Esophagus mucosa (tissue), 1 donor: Measurements from ENCODE around the gene TSC22D1. TPM values are rescaled to one million over a fixed set of nuclear protein-coding genes. Genes with fewer than 3 reads are reported as not detected.
A peak's percentile ranks its signal among the peaks of the same experiment; 100 is the strongest.
"Not testable (repeated sequence)": the region's sequence is repeated elsewhere in the genome, so short reads cannot be mapped to it uniquely, and the experiment has no call there.

Experiments used
- ATAC-seq: fragments of 200-7000 bp; cut with Tn5 transposase; one replicate; pipeline ENCODE4 v1.9.1; 2020
- total RNA-seq: library from RNA; stranded (reverse); gene quantifications from one replicate; pipeline ENCODE4 v1.2.4, GENCODE V29; 2023
- donor health status: DM: yes; HTN: yes; CAD: no.

TSC22D1 gene
- total RNA-seq, 1 donor from 2014 or later: 23.2 TPM

GRCh38 chr13:44566601-44567000, 9.5 kb downstream of the TSC22D1 start:
- ATAC-seq: no peak

DNA sequence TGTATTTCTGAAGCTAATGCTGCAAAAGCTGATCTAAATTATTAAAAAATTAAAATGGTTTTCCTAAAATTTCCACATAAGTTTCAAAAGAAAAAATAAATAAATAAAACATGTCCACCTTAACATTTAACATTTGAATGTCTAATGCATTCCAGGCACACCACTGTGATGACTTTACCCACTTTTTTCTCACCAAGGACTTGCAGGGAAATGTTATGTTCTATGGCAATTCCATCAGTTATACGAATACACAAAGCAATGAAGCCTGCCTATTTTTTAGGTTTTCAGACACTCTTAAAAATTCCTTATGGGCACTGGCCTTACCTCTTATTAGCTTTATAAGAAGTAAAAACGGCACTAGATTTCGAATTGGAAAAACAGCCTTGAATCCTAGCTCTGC, 10.2 kb downstream of the TSC22D1 start:
- ATAC-seq: no peak

GRCh38 chr13:44564936-44565335, 11.2 kb downstream of the TSC22D1 start:
- ATAC-seq: no peak

GRCh38 chr13:44562853-44563252, 13.3 kb downstream of the TSC22D1 start:
- not testable (repeated sequence) for ATAC-seq

GRCh38 chr13:44561351-44561750, 14.8 kb downstream of the TSC22D1 start:
- ATAC-seq: no peak

DNA sequence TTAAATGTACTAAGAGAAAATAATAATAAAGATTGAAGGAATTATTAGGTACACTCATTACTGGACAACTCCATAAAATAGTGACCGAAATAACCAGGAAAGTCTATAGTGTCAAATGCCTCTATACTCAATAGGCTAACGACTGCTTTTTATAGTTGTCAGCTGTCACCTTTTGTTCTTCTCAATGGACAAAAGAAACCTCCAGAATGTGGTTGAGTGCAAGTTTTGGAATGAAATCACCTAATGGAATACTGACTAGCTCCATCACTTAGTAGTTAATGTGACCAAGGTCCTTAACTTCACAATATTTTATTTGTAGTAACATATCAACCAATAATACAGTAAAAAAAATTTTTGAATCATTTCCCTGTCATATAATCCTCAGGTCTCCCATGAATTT, 18.1 kb downstream of the TSC22D1 start:
- no peak for ATAC-seq

- ATAC-seq: no peak
Measured at GRCh38 chr13:44555207-44555606, 20.9 kb downstream of the TSC22D1 start.

GRCh38 chr13:44549476-44549875, 26.7 kb downstream of the TSC22D1 start:
- no peak for ATAC-seq

DNA sequence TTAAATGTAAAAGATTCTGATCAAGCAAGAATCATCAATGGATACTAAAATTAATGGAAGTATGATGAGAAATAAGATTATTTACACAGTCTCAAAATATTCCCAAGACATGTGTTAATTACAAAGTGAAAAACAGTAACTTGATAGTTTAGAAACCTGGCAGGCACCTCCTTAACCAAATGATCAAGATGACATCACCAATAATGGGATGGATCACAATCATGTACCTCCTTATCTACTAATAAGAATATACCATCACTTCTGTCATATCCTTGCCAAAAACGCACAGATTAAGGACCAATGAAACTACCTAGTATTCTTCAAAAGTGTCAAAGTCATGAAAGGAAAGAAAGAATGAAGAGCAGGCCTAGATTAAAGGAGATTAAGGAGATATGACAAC, 30.0 kb downstream of the TSC22D1 start:
- no peak for ATAC-seq

- no peak for ATAC-seq
Measured at GRCh38 chr13:44543369-44543768, 32.8 kb downstream of the TSC22D1 start.

DNA sequence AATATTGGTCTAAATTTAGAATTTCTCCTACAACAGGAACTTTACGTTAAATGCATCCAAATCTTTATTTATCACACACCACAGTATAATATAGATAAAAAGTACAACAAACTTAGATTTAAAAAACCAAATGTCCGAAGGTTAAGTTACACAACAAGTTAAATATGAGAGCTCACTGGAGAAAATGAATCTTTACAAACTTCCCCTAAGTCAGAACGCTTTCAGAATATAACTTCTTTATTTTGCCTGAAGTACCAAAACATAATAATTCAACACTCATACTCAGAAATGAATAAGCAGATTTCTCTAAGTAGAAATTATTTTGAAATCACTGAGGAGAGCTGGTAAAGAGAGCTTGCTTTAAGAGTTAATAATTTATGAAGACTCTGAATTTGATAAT, 33.8 kb downstream of the TSC22D1 start:
- no peak for ATAC-seq

GRCh38 chr13:44541601-44542000, 34.5 kb downstream of the TSC22D1 start:
- no peak for ATAC-seq

- no peak for ATAC-seq
Measured at GRCh38 chr13:44540761-44541434, 35.2 kb downstream of the TSC22D1 start.

- ATAC-seq: no peak
Measured at GRCh38 chr13:44537248-44537647, 38.9 kb downstream of the TSC22D1 start.

DNA sequence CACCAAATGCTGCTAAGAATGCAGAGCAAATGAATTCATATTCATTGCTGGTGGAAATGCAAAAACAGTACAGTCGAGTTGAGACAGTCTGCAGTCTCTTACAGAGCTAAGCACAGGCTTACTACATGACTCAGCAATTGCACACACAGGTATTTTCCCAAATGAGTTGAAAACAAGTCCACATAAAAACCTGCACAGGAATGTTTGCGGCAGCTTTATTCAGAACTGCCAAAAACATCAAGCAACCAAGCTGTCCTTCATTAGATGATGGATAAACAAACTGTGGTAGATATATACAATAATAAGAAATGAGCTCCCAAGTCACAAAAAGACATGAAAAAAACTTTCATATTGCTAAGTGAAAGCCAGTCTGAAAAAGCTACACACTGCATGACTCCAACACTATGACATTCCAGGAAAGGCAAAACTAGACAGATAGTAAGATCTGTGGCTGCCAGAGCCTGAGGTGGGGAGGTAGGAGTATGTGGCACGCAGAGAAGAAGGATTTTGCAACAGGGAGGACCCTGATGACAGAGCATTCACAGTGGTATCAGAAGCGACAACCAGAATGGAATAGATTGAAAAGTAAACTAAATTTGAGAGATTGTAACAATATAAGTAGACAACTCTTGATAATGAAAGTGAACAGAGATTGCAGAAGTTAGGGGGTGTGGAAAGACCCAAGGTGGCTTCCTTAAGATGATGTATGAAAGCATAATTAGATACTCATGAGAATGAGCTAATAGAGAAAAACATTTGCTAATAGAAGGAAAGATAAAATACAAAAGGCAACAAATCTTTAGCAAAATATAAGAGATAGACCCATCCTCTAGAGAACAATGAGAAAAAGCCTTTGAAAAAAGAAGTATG, 52.7 kb downstream of the TSC22D1 start:
- peak; percentile 86 for ATAC-seq

DNA sequence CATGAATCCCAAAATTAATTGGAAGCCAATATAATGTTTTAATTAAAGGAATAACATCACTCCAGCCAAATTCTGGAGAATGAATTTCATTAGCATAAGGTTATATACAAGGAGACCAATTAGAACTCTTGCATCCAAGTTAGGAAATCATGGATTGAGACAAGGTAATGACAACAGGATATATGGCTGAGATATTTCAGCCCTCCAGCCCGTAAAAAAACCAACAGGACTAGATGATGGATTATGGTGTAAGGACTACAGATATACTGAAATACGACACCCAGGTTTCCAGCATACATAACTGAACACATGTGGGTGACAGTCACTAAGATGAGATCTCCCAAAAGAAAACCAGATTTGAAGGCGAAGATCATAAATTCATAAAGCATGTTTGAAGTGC, 56.5 kb downstream of the TSC22D1 start:
- no peak for ATAC-seq

DNA sequence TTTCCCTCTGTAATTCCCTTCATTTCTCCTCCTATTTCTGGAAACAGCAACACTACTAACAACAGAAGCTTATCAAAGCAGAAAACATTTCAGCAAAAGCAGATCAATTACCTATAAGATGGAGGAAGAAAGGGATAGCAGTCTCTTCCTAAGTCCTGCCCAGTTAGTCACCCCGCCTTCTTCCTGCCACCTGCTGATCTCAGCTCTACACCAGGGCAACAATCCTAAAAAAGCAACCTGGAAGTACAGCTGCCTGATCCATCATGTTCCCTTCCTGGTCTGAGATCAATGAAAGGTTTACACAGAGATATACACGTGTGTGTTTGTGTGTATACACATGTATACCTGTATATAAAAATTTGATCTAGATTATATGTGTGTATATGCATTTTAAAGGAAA, 59.4 kb downstream of the TSC22D1 start:
- no peak for ATAC-seq

GRCh38 chr13:44514278-44514677, 61.9 kb downstream of the TSC22D1 start:
- ATAC-seq: no peak

DNA sequence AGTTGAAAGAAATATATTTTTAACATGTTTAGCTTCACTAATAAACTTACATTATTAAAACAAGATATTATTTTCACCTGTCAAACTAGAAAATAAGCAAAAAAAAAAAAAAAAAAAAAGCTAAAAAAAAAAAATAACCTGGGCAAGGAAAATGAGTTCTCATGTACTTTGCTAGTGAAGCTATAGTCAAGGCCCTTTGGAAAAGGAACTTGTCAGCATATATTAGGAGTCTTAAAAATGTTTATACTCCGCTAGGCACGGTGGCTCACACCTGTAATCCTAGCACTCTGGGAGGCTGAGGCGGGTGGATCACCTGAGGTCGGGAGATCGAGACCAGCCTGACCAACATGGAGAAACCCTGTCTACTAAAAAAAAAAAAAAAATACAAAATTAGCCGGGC, 66.3 kb downstream of the TSC22D1 start:
- not testable (repeated sequence) for ATAC-seq

DNA sequence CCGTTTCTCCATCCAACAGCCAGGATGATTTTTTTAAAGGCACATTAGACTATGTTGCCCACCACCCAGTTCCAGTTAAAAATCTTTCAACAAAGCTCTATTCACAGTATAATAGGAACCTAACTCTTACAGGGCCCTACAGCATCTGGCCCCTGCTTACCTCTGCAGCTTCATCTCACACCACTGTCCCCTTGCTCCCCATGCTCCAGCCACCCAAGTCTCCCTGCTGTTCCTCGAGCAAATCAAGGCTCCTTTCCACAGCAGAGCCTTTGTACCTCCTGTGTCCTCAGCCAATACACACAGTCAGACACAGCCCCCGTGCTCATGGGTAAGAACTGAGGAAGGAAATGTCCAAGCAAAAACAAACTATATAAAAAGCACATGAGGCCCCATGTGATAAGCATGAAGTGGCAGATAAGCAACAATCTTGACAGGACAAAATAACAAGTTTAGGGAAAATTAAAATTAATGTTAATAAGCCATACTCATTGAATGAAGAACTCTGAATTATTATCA, 67.5 kb downstream of the TSC22D1 start:
- no peak for ATAC-seq

GRCh38 chr13:44507639-44508038, 68.5 kb downstream of the TSC22D1 start:
- no peak for ATAC-seq

- no peak for ATAC-seq
Measured at GRCh38 chr13:44506719-44507118, 69.4 kb downstream of the TSC22D1 start.

DNA sequence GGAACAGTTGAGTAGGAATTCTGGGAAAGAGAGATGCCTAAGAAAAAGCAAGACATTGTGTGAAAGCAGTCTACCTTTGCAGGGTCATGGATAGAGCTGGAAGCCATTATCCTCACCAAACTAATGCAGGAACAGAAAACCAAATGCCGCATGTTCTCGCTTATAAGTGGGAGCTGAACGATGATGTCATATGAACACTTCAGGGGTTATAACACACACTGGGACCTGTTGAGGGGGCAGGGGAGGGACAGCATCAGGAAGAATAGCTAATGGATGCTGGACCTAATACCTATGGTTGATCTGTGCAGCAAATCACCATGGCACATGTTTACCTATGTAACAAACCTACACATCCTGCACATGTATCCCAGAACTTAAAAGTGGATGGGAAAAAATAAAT, 69.9 kb downstream of the TSC22D1 start:
- no peak for ATAC-seq

DNA sequence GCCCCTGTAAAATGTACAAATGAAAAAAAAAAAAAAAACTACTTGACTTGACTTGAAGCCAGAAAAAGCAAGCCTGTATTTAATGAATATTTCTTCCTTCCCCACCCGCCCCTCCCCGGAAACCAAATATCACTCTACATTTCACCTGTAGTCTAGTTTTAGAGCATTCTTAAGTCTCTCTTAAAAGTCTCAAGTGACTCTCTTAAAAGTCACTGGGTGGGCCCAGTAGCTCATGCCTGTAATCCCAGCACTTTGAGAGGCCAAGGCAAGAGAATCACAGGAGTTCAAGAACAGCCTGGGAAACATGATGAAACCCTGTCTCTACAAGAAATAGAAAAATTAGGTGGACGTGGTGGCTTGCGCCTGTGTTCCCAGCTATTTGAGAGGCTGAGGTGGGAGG, 72.0 kb downstream of the TSC22D1 start:
- ATAC-seq: no peak
